ENCODE results near the gene RTP5.

RTP5 gene

DNA sequence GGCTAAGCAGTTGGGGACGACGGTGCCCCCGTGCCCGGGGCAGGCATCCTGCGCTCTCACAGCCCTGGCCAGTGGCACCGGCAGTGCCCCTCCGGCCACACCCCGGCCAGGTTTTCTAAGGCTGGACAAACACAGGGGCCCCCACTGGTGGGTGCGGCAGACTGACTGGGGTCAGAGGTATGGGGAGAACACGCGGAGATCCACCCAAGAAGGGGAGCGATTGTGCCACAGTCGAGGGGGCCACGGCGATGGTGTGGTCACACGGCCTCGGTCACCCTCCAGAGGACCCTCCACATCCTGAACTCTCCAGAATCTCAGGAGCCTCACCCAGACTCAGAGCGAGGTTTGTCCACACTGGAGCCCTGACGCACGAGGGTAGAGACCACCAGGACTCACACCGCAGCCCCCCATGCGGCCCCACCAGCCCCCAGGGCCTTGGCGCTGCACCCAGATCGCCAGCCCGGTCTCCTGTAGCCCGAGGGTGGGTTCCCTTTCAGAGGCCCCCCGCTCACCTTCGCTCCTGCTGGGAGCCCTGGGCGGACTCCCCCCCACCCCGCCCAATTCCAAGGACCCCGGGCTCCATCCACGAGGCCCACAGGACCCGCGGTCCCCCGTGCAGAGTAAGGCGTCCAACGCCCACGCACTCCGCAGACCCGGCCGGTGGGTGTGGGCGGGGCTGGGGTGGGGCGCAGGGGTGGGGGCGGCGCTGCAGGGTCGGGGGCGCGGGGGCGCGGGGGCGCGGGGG, 26.0 kb upstream of the RTP5 start:
- no peak for DNase-seq (ENCODE audit: low spot score)

DNA sequence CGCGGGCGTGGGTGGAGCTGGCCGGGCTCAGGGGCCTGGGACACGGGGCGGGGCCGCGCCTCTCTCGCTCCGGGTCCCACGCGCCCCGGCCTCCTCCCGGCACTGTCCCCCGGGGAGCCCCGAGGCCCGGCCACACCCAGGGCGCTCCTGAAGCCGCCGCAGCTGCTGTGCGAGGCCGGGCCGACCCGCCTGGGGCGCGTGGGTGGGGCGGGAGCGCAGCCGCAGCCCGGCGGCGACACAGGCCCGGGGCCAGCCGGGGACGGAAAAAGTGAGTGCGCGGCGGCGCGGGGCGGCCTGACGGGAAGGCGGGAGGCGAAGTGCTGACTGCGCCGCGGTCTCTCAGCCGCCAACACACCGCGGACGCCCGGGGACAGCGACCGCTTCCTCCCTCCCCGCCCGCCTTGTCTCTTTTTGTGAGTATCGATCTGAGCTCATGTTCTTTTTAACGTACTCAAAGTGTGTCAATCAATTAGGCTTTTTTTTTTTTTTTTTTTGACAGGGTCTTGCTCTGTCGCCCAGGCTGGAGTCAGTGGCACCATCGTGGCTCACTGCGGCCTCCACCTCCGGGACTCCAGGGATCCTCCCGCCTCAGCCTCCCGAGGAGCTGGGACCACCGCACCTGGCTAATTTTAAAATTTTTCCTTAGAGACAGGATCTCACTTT, 25.3 kb upstream of the RTP5 start:
- peak; percentile 87 for DNase-seq (ENCODE audit: low spot score)

DNA sequence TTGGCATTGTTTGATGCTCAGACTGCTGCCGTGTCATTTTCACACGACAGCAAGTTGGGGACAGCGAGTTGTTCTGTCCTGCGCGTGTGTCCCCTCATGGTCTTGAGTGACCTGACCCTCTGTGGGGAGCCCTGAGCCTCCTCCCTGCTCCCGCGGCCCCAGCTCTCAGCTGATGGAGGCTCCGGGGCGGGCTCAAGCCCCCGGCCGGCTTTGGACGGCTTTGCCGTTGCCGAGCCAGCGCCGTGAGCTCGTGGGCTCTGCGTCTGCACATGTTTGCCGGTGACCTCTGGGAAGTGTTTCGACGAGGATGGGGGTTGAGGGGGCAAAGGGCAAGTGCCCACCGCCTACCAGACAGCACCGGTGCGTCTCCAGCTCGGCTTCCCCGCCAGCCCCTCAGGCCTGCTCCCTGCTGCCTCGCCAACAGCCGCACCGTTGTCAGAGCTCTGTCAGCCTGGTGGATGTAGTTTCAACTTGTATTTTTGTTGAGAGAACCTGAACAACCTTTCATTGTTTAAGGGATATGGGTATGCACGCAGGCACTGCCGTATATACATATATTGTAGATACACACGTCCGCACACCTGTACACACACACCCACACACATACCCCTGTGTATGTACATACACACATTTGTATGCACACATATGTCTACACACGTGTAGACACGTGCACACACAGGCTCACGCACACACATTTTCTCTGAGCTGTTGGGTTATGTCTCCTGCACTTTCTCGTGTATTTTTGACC, 24.5 kb upstream of the RTP5 start:
- DNase-seq (ENCODE audit: low spot score): no peak

DNA sequence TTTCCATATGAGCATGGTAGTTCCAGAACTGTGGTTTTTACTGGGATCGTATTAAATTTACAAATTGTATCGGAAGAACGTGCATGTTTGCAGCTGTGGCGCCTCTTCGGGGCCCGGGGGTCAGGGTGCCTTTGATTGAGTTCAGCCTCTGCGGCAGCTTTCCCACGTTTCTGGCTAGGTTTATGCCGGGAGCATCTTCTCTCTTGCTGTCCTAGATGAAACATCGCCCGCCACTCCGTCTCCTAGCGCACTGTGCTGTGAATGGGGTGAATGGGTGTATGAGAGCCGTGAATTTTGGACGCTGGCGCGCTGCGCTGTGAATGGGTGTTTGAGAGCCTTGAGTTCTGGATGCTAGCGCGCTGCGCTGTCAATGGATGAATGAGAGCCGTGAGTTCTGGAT, 23.1 kb upstream of the RTP5 start:
- DNase-seq (ENCODE audit: low spot score): no peak

DNA sequence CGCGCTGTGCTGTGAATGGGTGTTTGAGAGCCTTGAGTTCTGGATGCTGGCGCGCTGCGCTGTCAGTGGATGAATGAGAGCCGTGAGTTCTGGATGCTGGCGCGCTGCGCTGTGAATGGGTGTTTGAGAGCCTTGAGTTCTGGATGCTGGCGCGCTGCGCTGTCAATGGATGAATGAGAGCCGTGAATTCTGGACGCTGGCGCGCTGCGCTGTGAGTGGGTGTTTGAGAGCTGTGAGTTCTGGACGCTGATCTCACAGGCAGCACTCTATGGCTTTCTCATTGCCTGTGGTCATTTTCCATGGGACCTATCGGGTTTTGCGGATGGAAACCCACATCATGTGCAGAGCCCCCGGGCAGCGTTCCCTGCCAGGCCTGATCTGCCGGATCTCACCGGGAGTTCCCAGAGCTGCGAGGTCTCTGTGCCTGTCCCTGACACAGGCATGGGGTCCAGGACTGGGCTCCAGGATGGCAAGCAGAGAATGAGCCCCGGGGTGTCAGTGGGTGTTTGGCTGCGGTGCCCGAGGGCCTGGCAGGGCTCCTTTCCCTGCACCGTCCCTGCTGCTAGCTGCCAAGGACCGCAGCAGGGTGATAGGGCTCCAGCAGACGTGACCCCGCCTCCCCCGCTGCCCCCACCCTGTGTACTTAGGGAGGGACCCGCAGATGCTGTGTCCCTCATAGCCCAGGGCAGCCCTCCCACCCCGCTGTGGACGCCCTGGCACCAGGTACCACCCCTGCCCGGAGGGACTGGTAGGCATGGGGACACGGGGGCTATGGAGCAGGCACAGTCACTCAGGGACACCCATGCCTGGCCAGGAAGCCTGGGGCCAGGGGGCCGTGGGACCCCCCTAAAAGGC, 20.5 kb upstream of the RTP5 start:
- no peak for DNase-seq (ENCODE audit: low spot score)

DNA sequence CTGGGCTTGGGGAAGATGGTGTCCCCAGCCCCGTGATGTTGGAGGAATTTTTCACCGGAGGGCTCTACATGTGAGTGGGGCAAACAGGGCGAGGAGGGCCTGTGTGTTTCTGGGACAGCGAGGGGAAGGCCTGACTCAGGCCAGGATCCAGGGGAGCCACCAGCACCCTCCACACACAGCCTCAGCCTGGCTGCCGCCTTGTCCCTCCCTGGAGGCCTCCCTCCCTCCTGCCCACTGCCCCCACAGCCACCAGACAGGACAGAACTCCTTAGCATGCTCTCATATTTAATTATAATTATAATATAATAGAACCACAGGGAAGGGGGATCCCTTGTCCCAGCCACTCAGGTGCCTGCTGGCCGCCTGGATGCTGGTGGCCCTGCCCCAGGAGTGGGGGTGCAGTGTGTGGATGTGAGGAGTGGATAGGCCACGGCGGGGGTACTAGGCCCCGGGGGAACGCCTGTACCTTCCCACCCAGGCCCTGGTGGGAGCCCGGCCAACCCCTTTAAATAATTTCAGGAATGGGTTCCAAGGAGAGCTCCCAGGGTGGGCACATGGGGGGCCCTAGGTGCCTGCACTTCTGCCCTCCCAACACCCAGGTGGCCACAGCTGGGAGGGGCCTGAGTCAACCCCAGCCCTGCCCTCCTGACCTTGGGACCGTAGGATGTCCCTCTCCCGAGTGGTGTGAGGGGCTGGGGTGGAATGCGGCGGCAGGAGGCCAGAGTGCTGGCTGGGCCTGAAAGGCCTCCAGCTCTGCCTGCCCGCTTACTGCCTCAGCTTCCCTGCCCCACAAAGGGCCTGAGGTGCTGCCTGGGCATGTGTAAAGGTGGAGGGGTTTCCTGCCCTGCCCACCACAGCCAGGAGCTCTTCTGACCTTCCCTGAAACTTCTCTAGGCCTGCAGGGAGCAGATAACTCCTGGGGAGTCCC, 19.6 kb upstream of the RTP5 start:
- DNase-seq (ENCODE audit: low spot score): no peak

DNA sequence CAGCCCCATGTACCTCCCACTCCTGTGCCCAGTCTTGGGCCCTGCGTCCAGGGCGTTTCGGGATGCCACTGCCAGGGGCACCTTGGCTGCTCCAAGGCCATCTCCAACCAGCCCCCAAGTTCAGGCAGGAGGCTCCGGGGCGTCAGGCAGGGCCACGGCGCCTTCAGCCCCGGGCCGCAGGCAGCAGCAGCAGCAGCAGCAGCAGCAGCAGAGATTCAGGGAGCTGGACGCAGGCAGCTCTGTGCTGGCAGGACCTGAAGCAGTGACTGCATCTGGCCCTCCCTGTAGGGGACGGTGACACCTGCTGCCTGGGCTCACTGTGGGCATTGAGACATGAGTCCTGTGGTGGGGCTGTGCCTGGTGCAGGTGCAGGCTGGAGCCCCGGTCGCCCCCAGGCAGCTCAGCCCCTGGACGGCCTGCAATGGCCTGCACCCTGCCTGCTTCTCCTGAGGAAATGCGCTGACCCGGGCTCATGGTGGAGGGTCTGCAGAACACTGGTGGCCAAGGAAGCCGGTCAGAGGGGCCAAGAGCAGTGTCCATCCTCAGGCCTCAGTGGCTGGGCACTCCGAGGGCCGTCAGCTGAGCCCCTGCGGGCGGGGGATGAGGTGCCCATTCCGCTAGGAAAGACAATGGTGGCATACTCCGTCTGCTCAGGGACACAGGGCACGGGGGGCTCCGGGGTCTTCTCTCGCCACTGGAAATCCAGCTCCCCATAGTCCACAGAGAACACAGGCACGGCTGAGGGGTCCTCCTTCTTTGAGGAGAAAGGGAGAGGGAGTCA, 18.8 kb upstream of the RTP5 start:
- no peak for DNase-seq (ENCODE audit: low spot score)

DNA sequence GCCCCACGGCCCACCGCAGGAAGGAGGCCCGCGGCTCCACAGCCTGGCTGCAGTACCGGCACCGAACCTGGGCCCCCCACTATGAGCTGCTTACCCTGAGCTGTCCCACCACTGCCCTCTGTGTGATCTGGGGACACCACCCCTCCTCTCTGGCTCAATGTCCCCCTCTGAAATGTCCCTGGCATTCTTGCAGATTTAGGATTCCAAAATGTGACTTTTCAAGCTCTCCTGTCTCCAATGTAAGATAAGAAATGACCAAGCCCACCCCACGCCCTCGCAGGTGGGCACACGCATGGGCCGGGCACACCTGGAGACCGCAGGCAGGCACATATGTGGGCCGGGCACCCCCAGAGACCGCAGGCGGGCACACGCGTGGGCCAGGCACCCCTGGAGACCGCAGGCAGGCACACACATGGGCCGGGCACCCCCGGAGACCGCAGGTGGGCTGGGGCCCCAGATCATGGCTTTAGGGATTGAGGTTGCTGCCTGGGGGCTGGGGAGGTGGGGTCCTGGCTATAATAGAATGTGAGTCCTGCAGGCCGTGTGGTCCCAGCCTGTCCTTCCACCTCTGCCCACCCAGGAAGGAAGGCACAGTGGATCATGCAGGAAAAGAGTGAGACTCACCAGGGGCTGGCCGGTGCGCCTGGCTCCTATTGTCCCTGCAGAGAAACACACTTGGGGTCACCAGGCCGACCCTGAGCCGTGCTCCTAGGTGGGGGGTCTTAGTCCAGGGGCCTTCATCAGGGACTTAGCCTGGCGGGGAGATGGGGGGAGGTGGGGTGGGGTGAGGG, 18.0 kb upstream of the RTP5 start:
- no peak for DNase-seq (ENCODE audit: low spot score)

DNA sequence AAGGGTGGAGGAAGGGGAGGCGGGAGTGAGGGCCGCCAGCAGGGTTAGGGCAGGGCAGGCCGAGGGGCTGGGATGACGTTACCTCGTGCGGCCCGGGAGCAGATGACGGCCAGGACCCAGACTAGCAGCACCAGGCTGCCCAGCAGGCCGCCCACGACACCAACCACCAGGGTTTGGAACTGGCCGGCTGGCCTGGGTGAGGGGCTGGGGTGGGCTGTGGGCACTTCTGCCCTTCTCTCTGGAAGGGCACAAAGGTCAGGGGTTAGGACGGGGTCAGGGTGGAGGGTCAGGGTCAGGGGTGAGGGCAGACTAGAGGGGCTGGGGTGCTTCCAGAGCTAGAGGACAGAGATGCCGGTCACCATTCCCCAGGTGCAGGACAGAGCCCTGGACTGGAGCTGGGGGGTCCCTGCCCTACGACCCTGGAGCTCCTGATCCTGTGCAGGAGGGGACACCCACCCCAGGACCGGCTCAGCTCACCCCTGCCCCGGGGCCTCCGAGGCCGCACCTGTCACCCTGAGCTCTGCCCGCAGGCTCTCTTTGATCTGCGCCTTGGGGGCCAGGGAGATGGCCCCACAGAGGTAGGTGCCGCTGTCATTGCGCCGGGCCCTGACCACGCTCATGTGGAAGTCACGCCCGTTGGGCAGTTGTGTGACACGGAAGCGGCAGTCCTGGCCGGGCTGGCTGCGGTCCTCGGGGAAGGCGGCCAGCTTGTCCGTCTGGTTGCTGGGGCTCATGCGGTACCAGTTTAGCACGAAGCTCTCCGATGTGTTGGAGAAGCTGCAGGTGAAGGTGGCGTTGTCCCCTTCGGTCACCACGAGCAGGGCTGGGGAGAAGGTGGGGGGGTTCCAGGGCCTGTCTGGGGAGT, 17.2 kb upstream of the RTP5 start:
- DNase-seq (ENCODE audit: low spot score): no peak

DNA sequence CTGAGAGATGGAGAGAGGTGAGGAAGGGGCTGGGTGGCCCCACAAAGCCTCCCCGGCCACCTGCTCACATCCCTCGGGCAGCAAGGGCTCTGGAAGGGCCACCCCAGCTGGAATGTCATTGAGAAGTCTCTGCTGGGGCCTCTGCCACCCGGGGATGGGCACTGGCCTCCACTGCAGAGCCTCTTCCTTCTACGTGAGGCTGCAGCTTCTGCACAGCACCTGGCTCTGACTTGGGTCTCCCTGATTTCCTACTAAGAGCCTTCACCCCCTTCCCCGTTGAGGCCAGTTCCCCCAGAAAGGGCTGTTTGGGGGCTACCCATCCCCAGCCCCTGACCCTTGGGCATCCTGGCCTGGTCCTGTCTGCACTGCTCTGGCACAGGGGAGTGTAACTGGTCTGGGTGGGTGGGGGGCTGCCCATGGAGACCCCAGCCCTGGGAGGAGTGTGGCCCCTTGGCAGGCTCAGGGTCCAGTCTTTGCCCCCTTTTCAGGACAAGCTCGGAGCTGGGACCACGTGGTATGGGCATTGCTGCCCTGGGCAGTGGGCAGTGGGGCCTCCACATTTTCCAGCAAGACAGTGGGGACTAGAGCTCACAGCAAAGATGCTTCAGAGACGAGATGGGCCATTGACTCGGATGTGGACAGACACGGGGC, 16.4 kb upstream of the RTP5 start:
- DNase-seq (ENCODE audit: low spot score): no peak

DNA sequence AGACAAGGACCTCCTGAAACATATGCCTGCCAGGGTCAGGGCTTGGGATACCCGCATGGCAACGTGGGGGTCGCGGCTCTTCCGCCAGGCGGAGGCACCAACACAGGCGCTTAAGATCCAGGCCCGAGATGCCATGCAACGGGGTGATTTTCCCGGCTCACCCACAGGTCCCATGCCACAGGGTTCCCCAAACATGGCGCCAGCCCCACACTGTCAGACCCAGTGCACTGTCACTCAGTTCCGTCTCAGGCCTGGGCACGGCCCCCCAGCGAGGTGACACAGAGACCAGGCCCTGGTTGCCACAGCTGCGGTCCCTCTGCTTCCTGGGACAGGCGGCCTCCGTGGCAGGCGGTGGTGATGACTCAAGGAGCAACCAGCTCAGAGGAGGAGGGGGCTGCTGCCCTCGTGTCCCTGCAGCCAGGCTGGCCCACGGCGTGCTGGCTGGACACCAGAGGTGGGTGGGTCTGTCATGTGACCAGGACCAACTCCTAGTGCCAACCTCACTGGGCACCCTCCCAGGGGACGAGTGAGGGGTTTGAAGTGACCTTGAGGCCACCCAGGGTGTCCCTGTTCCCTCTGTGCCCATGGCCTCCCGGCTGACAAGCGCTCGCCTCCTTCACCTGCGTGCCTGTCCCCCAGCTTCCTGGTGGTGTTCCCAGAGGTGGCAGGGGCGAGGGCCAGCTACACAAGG, 15.7 kb upstream of the RTP5 start:
- DNase-seq (ENCODE audit: low spot score): peak; percentile 69

DNA sequence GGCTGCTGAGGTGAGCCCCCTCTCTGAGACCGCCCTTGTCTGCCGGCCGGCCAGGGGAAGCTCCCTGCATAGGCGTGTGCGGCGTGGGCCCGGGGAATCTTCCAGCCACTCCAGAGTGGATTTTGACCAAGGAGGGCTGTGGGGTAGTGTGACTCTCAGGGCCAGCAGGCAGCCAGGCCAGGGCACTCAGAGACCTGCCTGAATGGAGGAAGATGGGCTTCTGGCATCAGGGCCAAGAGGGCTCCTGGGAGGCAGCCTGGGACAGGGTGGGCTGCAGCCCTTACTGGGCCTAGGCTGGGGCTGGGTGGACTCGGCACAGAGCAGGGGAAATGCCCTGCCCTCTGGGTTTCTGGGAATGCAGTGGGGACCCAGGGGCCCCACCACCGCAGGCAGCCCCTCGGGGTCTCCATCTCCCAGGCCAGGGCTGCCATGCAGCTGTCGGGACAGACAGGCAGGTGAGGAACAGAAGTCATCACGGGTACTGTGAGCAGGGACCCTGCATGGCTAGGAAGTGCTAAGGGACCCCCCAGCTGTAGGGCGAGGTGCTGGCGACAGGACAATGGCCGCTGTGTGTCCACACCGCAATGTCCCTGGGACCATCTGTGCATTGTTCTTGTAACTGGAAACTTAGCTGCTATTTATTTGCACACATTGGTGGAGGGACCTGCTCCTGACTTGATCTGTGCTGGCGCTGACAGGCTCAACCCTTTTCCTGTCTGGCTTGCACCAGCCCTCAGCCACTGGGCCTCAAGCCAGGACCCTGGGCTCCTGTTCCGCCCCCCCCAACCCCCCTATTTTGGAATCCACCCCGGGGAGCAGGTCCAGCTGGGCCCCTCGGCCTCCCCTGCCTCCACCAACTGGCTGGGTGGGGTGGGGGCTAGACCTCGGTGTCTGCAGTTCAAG, 14.9 kb upstream of the RTP5 start:
- DNase-seq (ENCODE audit: low spot score): no peak

DNA sequence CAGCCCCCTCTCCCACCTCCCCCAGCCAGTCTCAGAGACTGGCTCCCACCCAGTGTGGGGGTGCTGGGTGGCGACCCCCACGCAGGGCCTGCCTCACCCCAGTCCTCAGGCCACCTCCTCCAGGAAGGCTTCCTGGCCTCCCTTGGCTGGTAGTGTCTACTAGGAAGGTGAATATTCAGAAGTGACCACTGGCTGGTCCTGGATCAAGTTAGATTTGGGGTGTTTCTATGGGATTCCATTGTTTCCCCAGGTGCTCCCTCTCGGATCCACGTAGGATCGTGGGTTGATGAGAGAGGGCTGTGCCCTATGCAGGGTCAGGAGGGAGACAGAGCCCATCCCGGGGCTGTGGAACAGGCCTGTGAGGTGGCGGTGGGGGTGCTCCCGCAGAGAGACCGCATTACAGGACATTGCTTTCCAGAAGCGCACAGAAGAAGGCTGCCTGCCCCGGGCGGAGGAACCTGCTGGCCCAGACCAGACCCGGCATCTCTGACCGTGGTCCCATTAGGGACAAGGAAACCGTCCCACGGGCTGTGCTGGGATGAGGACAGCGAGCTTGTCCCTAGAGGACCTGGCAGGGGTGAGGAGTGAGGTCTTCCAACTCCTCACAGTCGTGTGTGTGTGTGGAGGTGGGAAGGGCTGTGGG, 14.2 kb upstream of the RTP5 start:
- no peak for DNase-seq (ENCODE audit: low spot score)

DNA sequence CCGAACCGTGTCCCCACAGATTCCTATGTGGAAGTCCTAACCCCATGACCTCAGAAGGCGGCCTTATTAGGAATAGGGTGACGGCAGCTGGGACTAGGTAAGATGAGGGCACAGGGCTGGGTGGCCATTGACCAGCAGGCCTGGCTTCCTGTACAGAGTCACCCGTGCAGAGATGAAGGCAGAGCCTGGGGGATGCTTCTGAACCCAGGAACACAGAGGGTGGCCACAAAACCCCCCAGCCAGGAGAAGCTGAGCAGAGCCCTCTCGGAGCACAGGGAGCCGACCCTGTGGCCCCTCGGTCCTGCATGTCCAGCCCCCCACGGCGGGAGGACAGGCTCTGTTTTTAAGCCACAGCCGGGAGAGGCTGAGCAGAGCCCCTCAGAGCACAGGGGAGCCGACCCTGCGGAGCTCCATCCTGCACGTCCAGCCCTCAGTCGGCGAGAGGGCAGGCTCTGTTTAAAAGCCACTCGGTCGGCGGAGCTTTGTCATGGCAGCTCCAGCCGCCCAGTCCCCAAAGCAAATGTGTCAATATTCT, 13.6 kb upstream of the RTP5 start:
- no peak for DNase-seq (ENCODE audit: low spot score)

DNA sequence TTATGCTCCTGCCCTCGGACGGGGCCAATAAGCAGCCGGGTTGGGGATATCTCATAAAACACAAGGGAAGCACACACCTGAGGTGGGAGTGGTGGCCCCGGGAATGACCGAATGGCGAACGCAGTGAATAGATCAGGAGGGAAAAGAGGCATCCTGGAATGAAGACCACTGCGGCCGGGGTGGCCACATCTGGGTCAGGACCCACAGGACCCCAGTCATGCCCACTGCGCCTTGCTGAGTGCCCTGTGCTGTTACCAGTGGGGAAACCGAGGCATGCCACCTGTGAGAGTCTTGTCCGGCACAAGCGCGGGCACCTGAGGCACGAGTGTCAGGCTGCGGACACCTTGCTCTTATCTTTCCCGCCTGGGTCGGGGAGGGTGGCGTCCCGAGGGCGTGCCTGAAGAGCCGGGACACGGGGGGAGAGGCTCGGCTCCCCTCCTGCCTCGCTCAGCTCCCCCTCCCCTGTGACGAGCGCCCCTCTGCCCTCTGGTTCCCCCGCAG, 12.4 kb upstream of the RTP5 start:
- DNase-seq (ENCODE audit: low spot score): no peak

Data from AG08395 (cell line).